Brain microvascular endothelial cell (primary cell): ENCODE results near the gene CFAP410.
A peak's percentile ranks its signal among the peaks of the same experiment; 100 is the strongest.
"Not testable (repeated sequence)": the region's sequence is repeated elsewhere in the genome, so short reads cannot be mapped to it uniquely, and the experiment has no call there.

ENCODE experiments used
- DNase-seq: peaks from one replicate; pipeline ENCODE4 v3.0.0-alpha.2; 2020
- H3K27ac ChIP-seq: fragments of 250-450 bp; sonication (Bioruptor Pico); 2 replicates; pipeline ENCODE4 v1.5.1; 2020; ENCODE audit warnings: mild to moderate bottlenecking, moderate library complexity
- H3K27me3 ChIP-seq: fragments of 250-450 bp; sonication (Bioruptor Pico); replicated peaks from 2 replicates; pipeline ENCODE4 v1.5.1; 2020; ENCODE audit warnings: mild to moderate bottlenecking
- H3K36me3 ChIP-seq: fragments of 250-450 bp; sonication (Bioruptor Pico); replicated peaks from 2 replicates; pipeline ENCODE4 v1.5.1; 2020; ENCODE audit warnings: mild to moderate bottlenecking
- H3K4me3 ChIP-seq: 2 replicates; pipeline ENCODE4 v1.5.1; 2011; ENCODE audit warnings: low read depth, mild to moderate bottlenecking, control low read depth, low read length, moderate library complexity
- CTCF ChIP-seq: IDR thresholded peaks from 2 replicates; pipeline ENCODE4 v1.5.1; 2011; ENCODE audit warnings: low read depth, mild to moderate bottlenecking, moderate library complexity, low read length, control low read depth, inconsistent platforms; ENCODE audit errors: missing control alignments
- in situ Hi-C: cut with HindIII; loops from 2 replicates; pipeline ENCODE4 v1.10.0; 2017; ENCODE audit warnings: low sequenced_read_pairs, low pct_ligation_motif_present

The CFAP410 gene

GRCh38 chr21:44302573-44303401 is 36.4 kb downstream of the CFAP410 start:
- DNase-seq, in situ Hi-C loops: not testable (repeated sequence)
- peak; percentile 40 for TF ChIP-seq CTCF

GRCh38 chr21:44301961-44302406 is 37.2 kb downstream of the CFAP410 start:
- Histone ChIP-seq H3K27me3 (no peaks in the 10 kb centered on the region), H3K4me3 (no peak overlapping the region), H3K27ac (no peak overlapping the region), H3K36me3 (no peaks in the 10 kb centered on the region)
- in situ Hi-C loops, result no loop called here
- peak; percentile 26 for TF ChIP-seq CTCF
- no peak for DNase-seq

More at GRCh38 chr21:44302573-44303401, 36.4 kb downstream of the CFAP410 start:
- H3K27me3 ChIP-seq, H3K27ac ChIP-seq, H3K36me3 ChIP-seq, H3K4me3 ChIP-seq: not testable (repeated sequence)

GRCh38 chr21:44301141-44301540 is 38.0 kb downstream of the CFAP410 start:
- no peak overlapping the region for H3K27ac ChIP-seq
- DNase-seq, result no peak
- no peaks in the 10 kb centered on the region for H3K36me3 ChIP-seq
- in situ Hi-C loops, result no loop called here
- H3K27me3 ChIP-seq, result no peaks in the 10 kb centered on the region
- peak overlapping the region; percentile 67 for H3K4me3 ChIP-seq
- no peak for TF ChIP-seq CTCF

- TF ChIP-seq CTCF, result no peak
These were observed 38.8 kb downstream of the CFAP410 start for GRCh38 chr21:44300262-44300959.

GRCh38 chr21:44299458-44300261 is 39.5 kb downstream of the CFAP410 start, which contains the start of gene PFKL:
Gene PFKL (plus strand): TSS chr21:44300053. CDS start chr21:44300106, 53 bp downstream.
- no peak for TF ChIP-seq CTCF
- Histone ChIP-seq H3K27ac (peak within 1 kb of the TSS; percentile 24), H3K36me3 (no peaks in the 10 kb centered on the region), H3K27me3 (no peaks in the 10 kb centered on the region), H3K4me3 (peak within 1 kb of the TSS; percentile 67)
- DNase-seq, result peak; percentile 22
- in situ Hi-C loops, result no loop called here

More at GRCh38 chr21:44300262-44300959, 38.8 kb downstream of the CFAP410 start:
- in situ Hi-C loops, result no loop called here
- Histone ChIP-seq H3K27ac (peak overlapping the region; percentile 18), H3K4me3 (peak overlapping the region; percentile 67), H3K27me3 (no peaks in the 10 kb centered on the region), H3K36me3 (no peaks in the 10 kb centered on the region)
- peak; percentile 6 for DNase-seq
